Esophagus squamous epithelium (tissue), 5 donors: Measurements from ENCODE around the gene LAMB3. TPM values are rescaled to one million over a fixed set of nuclear protein-coding genes. Genes with fewer than 3 reads are reported as not detected.

Experiments used
- DNase-seq: peaks from one replicate; lab custom pipeline; 2025; lab: John Stamatoyannopoulos, UW
- H3K27ac ChIP-seq, 4 donors: fragments of 200-600 bp; sonication (generic); one replicate each; pipeline ENCODE4 v1.5.1; 2016 to 2019; ENCODE audit warnings: mild to moderate bottlenecking in 1 of 4
- H3K27me3 ChIP-seq, 4 donors: fragments of 200-600 bp; sonication (generic); 1 replicate in 3 of 4; 2 replicates in 1 of 4; pipeline versions ENCODE4 v1.5.1 to v1.6.0; 2017 to 2021; ENCODE audit warnings: antibody characterized with exemption in 1 of 4
- H3K36me3 ChIP-seq, 3 donors: fragments of 200-600 bp; sonication (generic); one replicate each; pipeline ENCODE4 v1.5.1; 2016 to 2019
- H3K4me1 ChIP-seq, 3 donors: fragments of 200-600 bp; sonication (generic); one replicate each; pipeline ENCODE4 v1.5.1; 2017 to 2019
- H3K4me3 ChIP-seq, 4 donors: fragments of 200-600 bp; sonication (generic); 1 replicate in 3 of 4; 2 replicates in 1 of 4; pipeline ENCODE4 v1.5.1; 2016 to 2019; ENCODE audit warnings: mild to moderate bottlenecking in 2 of 4, moderate library complexity in 1 of 4
- H3K9me3 ChIP-seq, 3 donors: fragments of 200-600 bp; sonication (generic); one replicate each; pipeline ENCODE4 v1.5.1; 2016 to 2019
- POLR2A ChIP-seq, 4 donors: fragments of 450-650 bp; IDR thresholded peaks; one replicate each; pipeline ENCODE4 v1.6.1; 2017; ENCODE audit warnings: antibody characterized with exemption in 4 of 4, mild to moderate bottlenecking in 4 of 4, moderate library complexity in 3 of 4
- WGBS, 2 donors: methylation state at CpG; one replicate each; pipeline ENCODE4 v1.1.5; 2018; 5-methylcytosine and 5-hydroxymethylcytosine counted together
- intact Hi-C: fragments of 100-400 bp; cut with DNase I; formaldehyde crosslinking; loops from one replicate; pipeline ENCODE4 v1.15.0; 2022
- total RNA-seq, 4 donors: library from RNA; depleted of rRNA; stranded (reverse); fragments of >200 nt; gene quantifications; one replicate each; pipeline ENCODE4 v1.1.0, GENCODE V29; 2016
- TF ChIP-seq, protein P1 (sequence below), 6 experiments: fragments of 450-650 bp in 4 of 6; fragments of 200-600 bp in 2 of 6; sonication (generic) in 2 of 6; IDR thresholded peaks; one replicate each; pipeline ENCODE4 v1.5.1; 2016 to 2019; ENCODE audit warnings: antibody characterized with exemption in 6 of 6, mild to moderate bottlenecking in 4 of 6, moderate library complexity in 4 of 6
- donor health status: DM: yes; HTN: yes; CAD: no.

Gene LAMB3
- total RNA-seq, 4 donors from 2014 or later, result 65.4 to 121 (median 113) TPM

DNA sequence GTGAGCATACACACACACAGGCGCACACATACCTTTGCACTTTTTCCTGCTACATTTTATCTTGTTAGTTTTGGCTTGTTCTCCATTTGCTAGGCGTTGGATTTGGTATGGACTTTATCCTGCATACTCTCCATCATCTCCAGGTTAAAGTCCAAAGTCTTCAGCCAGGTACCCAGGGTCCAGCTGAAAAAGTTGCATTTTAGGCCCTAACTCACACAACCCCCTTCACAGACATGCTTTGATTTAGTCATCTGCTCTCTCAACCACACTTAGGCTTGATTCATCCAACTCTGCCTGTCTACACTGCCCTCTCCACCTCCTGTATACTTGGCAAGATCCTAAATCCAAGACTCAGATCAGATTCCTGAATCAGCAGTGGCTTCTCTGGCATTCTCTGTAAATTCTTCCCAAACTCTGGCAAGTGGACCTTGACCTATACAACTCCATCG, 10.7 kb upstream of the LAMB3 start:
- Histone ChIP-seq H3K27ac (no peak overlapping the region), H3K27me3 (peaks cover 0 to 16% (median 0%) of the 10 kb centered on the region in 4 donors), H3K4me1 (peaks cover 6 to 27% (median 6%) of the 10 kb centered on the region in 3 donors), H3K9me3 (no peaks in the 10 kb centered on the region), H3K4me3 (no peak overlapping the region), H3K36me3 (no peaks in the 10 kb centered on the region)
- TF ChIP-seq, protein P1, sequence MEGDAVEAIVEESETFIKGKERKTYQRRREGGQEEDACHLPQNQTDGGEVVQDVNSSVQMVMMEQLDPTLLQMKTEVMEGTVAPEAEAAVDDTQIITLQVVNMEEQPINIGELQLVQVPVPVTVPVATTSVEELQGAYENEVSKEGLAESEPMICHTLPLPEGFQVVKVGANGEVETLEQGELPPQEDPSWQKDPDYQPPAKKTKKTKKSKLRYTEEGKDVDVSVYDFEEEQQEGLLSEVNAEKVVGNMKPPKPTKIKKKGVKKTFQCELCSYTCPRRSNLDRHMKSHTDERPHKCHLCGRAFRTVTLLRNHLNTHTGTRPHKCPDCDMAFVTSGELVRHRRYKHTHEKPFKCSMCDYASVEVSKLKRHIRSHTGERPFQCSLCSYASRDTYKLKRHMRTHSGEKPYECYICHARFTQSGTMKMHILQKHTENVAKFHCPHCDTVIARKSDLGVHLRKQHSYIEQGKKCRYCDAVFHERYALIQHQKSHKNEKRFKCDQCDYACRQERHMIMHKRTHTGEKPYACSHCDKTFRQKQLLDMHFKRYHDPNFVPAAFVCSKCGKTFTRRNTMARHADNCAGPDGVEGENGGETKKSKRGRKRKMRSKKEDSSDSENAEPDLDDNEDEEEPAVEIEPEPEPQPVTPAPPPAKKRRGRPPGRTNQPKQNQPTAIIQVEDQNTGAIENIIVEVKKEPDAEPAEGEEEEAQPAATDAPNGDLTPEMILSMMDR (IDR thresholded peaks at IDR 0.05), result no peak
- no peak for TF ChIP-seq POLR2A (IDR thresholded peaks at IDR 0.05)
- WGBS, 2 donors, result 83 to 91% methylated on average over 3 of the region's 3 CpGs
- no peak for DNase-seq
- intact Hi-C loops, result no loop called here

DNA sequence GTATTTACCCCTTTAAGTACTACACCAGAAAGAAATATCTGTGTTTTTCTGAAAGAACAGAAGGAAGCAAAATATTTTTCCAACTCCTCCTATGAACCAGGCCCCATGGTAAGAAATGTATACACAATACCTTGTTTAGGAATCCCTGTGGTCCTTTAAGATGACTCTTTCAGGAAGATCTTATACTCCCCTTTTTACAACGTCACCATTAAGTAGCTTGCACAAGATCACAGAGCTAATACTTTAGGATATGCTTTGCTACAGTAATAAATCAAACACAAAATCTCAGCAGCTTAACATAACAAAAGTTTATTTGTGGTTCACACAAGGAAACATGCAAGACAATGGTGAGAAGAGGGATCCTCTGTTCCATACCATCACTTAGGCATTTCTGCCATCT, 8.8 kb upstream of the LAMB3 start:
- H3K4me1 ChIP-seq, result peaks cover 6 to 45% (median 13%) of the 10 kb centered on the region in 3 donors
- H3K9me3 ChIP-seq, result no peaks in the 10 kb centered on the region
- DNase-seq, result no peak
- no peak for TF ChIP-seq POLR2A (IDR thresholded peaks at IDR 0.05)
- TF ChIP-seq, protein P1 (IDR thresholded peaks at IDR 0.05), result no peak
- intact Hi-C loops, result no loop called here
- 12 to 36% methylated on average over 1 of the region's 1 CpG for WGBS, 2 donors
- H3K36me3 ChIP-seq, result no peaks in the 10 kb centered on the region
- H3K27me3 ChIP-seq, result peaks cover 0 to 29% (median 0%) of the 10 kb centered on the region in 4 donors
- no peak overlapping the region for H3K27ac ChIP-seq
- H3K4me3 ChIP-seq, result no peak overlapping the region

DNA sequence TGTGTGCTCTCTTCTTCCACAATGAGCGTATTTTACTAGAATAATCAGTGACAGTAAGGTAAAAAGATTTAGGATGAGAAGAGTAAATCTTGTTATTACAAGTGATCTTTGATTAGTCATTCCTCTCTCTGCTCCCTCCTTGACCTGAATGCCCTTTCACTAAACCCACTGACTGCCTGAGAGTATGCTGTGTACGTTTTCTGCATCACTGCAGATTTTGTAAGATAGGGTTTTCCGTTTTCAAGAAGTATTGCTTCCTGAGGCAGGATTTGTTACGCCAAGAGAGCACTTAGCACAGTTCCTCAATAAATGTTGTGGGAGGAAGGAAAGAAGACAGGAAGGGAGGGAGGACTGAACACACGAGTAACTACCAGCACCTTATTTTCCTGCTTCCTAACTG, 7.7 kb upstream of the LAMB3 start:
- Histone ChIP-seq H3K9me3 (no peaks in the 10 kb centered on the region), H3K27me3 (peaks cover 0 to 34% (median 0%) of the 10 kb centered on the region in 4 donors), H3K36me3 (no peaks in the 10 kb centered on the region), H3K4me3 (no peak overlapping the region), H3K4me1 (peaks cover 6 to 57% (median 13%) of the 10 kb centered on the region in 3 donors), H3K27ac (peak overlapping the region in 1 of 4 donors; percentile 25)
- 15 to 38% methylated on average over 5 of the region's 5 CpGs for WGBS, 2 donors
- intact Hi-C loops, result no loop called here
- TF ChIP-seq, protein P1 (IDR thresholded peaks at IDR 0.05), result no peak
- no peak for TF ChIP-seq POLR2A (IDR thresholded peaks at IDR 0.05)
- no peak for DNase-seq

DNA sequence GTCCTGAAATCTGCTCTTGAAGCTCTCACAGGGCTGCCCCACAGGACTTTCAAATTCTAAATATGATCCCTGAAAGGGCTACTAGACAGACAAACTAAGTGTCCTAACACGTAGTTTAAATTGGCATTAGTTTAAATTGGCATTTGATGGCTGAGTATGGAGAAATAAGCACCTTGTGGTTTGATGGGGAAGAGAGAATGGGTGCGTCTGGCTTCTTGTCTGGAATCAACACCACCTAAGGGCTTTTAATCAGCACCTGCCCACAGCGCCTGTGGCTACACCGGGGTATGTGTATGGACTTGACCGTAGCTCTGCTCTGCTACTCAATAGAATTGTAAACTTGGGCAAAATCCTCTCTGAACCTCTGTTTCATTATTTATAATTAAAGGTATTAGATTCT, 5.7 kb upstream of the LAMB3 start:
- Histone ChIP-seq H3K4me3 (no peak overlapping the region), H3K9me3 (no peaks in the 10 kb centered on the region), H3K4me1 (peaks cover 13 to 77% (median 19%) of the 10 kb centered on the region in 3 donors), H3K36me3 (no peaks in the 10 kb centered on the region), H3K27me3 (peaks cover 0 to 42% (median 0%) of the 10 kb centered on the region in 4 donors), H3K27ac (peak overlapping the region in 3 of 4 donors; percentile 56 to 73 (median 67))
- no peak for TF ChIP-seq POLR2A (IDR thresholded peaks at IDR 0.05)
- TF ChIP-seq, protein P1 (IDR thresholded peaks at IDR 0.05), result no peak
- WGBS, 2 donors, result 28 to 37% methylated on average over 5 of the region's 5 CpGs
- DNase-seq, result no peak
- intact Hi-C loops, result no loop called here

DNA sequence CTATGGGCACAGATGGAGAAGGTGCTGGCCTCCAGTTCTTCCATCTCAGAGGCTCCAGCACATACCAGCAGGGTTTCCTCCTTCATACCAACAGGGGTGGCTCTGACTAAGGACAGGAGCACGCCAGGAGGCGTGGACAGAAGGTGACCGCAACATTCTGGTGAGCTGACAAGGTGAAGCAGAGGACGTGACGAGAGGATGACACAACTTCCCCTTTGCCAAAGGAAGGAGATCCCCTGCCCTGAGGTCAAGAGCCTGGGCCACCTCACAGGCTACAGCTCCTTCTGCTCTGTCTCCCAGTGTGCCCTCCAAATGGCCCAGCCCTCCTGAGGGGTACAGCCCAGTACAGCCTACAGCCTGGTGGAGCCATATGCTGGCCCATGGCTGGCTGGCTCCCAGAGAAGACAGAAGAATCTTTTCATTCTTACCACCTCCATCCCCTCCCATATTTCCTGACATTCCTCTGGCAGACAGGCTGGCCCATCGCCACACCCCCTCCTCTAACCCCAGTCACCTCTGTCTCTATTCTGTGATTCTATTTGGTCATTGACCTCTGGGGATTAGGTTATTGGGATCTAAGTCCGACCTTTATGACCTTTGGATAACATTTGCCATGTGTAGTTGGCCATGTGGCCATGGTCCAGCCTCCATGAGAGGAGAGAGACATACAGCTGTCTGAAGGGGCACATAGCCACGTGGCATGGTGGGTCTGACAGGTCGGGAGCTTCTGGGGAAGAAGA, 5.1 kb upstream of the LAMB3 start:
- Histone ChIP-seq H3K4me1 (peaks cover 13 to 83% (median 23%) of the 10 kb centered on the region in 3 donors), H3K27me3 (peaks cover 0 to 42% (median 0%) of the 10 kb centered on the region in 4 donors), H3K27ac (peak overlapping the region in 3 of 4 donors; percentile 56 to 73 (median 67)), H3K9me3 (no peaks in the 10 kb centered on the region), H3K36me3 (no peaks in the 10 kb centered on the region), H3K4me3 (no peak overlapping the region)
- DNase-seq, result no peak
- TF ChIP-seq, protein P1 (IDR thresholded peaks at IDR 0.05), result no peak
- no peak for TF ChIP-seq POLR2A (IDR thresholded peaks at IDR 0.05)
- intact Hi-C loops, result no loop called here
- WGBS, 2 donors, result 38 to 39% methylated on average over 3 to 8 of the region's 9 CpGs
